Measurements from ENCODE around the gene GPRC5A. TPM values are rescaled to one million over a fixed set of nuclear protein-coding genes. Genes with fewer than 3 reads are reported as not detected.

The GPRC5A gene
- total and polyA plus RNA-seq, 2 of the 13 experiments (the other 11 are each of a cell fraction or from before 2014, with no cell fraction given), result 0.27 to 3.0 TPM

- Histone ChIP-seq H3K36me3 (replicated peaks in 1 of 2; ENCODE audit: control insufficient read depth in 1 of 2, insufficient read depth in 2 of 2, low read length in 2 of 2) (no peaks in the 10 kb centered on the region), H3K4me2 (ENCODE audit: low read depth, low read length) (no peak overlapping the region), H3K27ac (ENCODE audit: extremely low read length, insufficient read depth, low read length) (no peak overlapping the region), H3K79me2 (ENCODE audit: insufficient read depth, low read length) (no peaks in the 10 kb centered on the region), H3K4me3 (replicated peaks in 1 of 3; ENCODE audit: insufficient read depth in 1 of 3, low read depth in 2 of 3, low read length in 3 of 3) (no peak overlapping the region), H3K27me3 (ENCODE audit: control insufficient read depth in 1 of 2, insufficient read depth in 2 of 2, low read length in 2 of 2) (peaks cover 4 to 16% of the 10 kb centered on the region in 2 experiments), H3K9ac (ENCODE audit: insufficient read depth, low read depth, low read length) (no peak overlapping the region), H3K9me3 (ENCODE audit: low read length) (no peaks in the 10 kb centered on the region), H2AFZ (ENCODE audit: low read length) (no peak overlapping the region), H4K20me1 (ENCODE audit: insufficient read depth, low read length) (no peaks in the 10 kb centered on the region; the same call in 1 of the 2 replicates), H3K4me1 (ENCODE audit: insufficient read depth, low read length) (peaks cover 18% of the 10 kb centered on the region)
- intact Hi-C loops (cut with micrococcal nuclease; ENCODE audit: unreplicated experiment), result loop anchor here (1.0 kb wide), 3 partner anchors 60 to 297 kb away; no protein-coding TSS in a partner anchor
- DNase-seq (ENCODE audit: low spot score), result no peak
- ATAC-seq, result peak; percentile 63
- ChIA-PET CTCF (ENCODE audit: low intra/inter-chr PET ratio, low total read pairs) (interaction anchor here (0.7 to 2.0 kb wide), 7 partner anchors 60 to 318 kb away, joined by 3 to 31 read pairs (median 5); no protein-coding TSS in a partner anchor), POLR2A (no interaction called here)
- FAIRE-seq, result no peak
- 36% methylated on average over 10 of the region's 10 CpGs for WGBS (ENCODE audit: low lambda C conversion rate)
- no TSS peak for BruUV-seq (replicated peaks)
- in situ Hi-C loops (cut with HindIII; ENCODE audit: extremely low pct_ligation_motif_present, low pct_unique_long_range_greater_than_20kb), result loop anchor here (5.0 kb wide), 2 partner anchors 67 to 297 kb away; no protein-coding TSS in a partner anchor
- TF ChIP-seq ZNF362 (CRISPR knock-in tag; IDR thresholded peaks at IDR 0.05; ENCODE audit: borderline replicate concordance) (no peak), ARID5B (CRISPR knock-in tag; IDR thresholded peaks at IDR 0.05) (no peak), HMG20B (CRISPR knock-in tag; conservative IDR thresholded peaks at IDR 0.05) (no peak), SNRNP70 (IDR thresholded peaks at IDR 0.05; ENCODE audit: low read depth, low read length) (no peak), ZUFSP (CRISPR knock-in tag; IDR thresholded peaks at IDR 0.05; ENCODE audit: borderline replicate concordance) (no peak), CTCF (CRISPR knock-in tag; IDR thresholded peaks at IDR 0.05) (no peak), ZNF577 (CRISPR knock-in tag; IDR thresholded peaks at IDR 0.05; ENCODE audit: borderline replicate concordance, low read depth) (no peak), NKX3-1 (CRISPR knock-in tag; IDR thresholded peaks at IDR 0.05) (no peak)
Measured at GRCh38 chr12:12915656-12916055, 24.3 kb downstream of the GPRC5A start.
